Subcutaneous abdominal adipose tissue (tissue), 5 donors: ENCODE measurements around the gene PABPN1.
A peak's percentile ranks its signal among the peaks of the same experiment; 100 is the strongest.

ENCODE experiments used
- H3K27ac ChIP-seq: one replicate; pipeline ENCODE4 v1.7.0; 2013; ENCODE audit warnings: low read depth, mild to moderate bottlenecking, inconsistent platforms, low read length, moderate library complexity
- H3K27me3 ChIP-seq, 5 donors: one replicate each; pipeline ENCODE4 v1.7.0; 2013; ENCODE audit warnings: low read length in 5 of 5, inconsistent platforms in 1 of 5; ENCODE audit not compliant: control insufficient read depth in 5 of 5, insufficient read depth in 4 of 5
- H3K36me3 ChIP-seq, 5 donors: one replicate each; pipeline ENCODE4 v1.7.0; 2013; ENCODE audit warnings: low read length in 5 of 5; ENCODE audit not compliant: control insufficient read depth in 5 of 5, insufficient read depth in 5 of 5
- H3K4me1 ChIP-seq, 5 donors: one replicate each; pipeline ENCODE4 v1.7.0; 2013; ENCODE audit warnings: low read length in 5 of 5, mild to moderate bottlenecking in 3 of 5, moderate library complexity in 1 of 5; ENCODE audit not compliant: control insufficient read depth in 5 of 5, insufficient read depth in 5 of 5
- H3K4me3 ChIP-seq, 5 donors: one replicate each; pipeline ENCODE4 v1.7.0; 2013; ENCODE audit warnings: low read length in 5 of 5, low read depth in 1 of 5
- H3K9ac ChIP-seq, 5 donors: one replicate each; pipeline ENCODE4 v1.7.0; 2013; ENCODE audit warnings: low read length in 5 of 5, mild to moderate bottlenecking in 4 of 5, moderate library complexity in 3 of 5
- H3K9me3 ChIP-seq, 5 donors: one replicate each; pipeline ENCODE4 v1.7.0; 2013; ENCODE audit warnings: low read length in 5 of 5; ENCODE audit not compliant: control insufficient read depth in 5 of 5
- donor health status: healthy.
- donor health status: healthy.
- donor health status: healthy.
- donor health status: healthy.
- donor health status: healthy.

The PABPN1 gene

DNA sequence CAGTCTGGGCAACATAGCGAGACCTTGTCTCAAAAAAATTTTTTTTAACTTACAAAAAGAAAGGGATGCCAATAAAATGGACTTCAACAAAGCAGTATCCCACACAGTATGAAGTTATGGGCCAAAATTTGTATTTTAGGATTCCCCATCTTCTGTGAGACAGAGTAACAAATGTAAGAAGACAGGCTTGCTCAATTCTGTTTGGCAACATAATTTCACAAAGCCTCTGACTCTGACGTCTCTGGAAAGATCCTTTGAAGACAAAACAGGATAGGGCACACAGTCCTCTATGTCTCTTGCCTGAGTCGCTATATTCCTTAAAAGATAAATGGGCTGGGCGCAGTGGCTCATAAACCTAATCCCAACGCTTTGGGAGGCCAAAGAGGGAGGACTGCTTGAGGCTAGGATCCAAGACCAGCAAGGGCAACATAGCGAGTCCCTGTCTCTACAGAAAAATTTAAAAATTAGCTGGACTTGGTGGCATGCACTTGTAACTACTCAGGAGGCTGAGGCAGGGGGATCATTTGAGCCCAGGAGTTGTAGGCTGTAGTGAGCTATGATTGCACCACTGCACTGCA, 34.3 kb upstream of the PABPN1 start:
- Histone ChIP-seq H3K4me3 (peak overlapping the region; percentile 77 to 92 (median 88)), H3K9me3 (no peaks in the 10 kb centered on the region), H3K36me3 (peaks cover 0 to 3% (median 0%) of the 10 kb centered on the region in 5 donors), H3K27ac (peak overlapping the region; percentile 87), H3K4me1 (peaks cover 0 to 27% (median 25%) of the 10 kb centered on the region in 5 donors), H3K9ac (peak overlapping the region; percentile 38 to 84 (median 54)), H3K27me3 (no peaks in the 10 kb centered on the region)

DNA sequence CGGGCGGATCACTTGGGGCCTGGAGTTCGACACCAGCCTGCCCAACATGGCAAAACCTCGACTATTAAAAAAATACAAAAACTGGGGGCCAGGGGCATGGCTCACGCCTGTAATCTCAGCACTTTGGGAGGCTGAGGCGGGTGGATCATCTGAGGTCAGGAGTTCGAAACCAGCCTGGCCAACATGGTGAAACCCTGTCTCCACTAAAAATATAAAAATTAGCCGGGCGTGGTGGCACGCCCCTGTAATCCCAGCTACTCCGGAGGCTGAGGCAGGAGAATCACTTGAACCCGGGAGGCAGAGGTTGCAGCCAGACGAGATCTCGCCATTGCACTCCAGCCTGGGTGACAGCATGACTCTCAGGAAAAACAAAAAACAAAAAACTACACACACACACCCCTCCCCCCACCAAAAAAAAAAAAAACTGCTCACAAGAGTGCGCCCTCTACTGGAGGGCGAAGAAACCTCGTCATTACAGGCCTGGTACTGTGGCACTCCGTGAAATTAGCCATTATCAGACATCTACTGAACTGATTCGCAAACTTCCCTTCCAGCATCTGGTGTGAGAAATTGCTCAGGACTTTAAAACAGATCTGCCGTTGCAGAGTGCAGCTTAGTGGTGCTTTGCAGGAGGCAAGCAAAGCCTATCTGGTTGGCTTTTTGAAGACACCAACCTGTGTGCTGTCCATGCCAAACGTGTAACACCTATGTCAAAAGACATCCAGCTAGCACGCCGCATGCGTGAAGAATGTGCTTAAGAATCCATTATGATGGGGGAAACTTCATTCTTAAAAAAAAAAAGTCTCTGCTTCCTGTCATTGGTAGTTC, 26.3 kb upstream of the PABPN1 start:
- Histone ChIP-seq H3K27ac (no peak overlapping the region), H3K4me3 (peak overlapping the region in 1 of 5 donors; percentile 41), H3K9ac (peak overlapping the region in 1 of 5 donors; percentile 23)

DNA sequence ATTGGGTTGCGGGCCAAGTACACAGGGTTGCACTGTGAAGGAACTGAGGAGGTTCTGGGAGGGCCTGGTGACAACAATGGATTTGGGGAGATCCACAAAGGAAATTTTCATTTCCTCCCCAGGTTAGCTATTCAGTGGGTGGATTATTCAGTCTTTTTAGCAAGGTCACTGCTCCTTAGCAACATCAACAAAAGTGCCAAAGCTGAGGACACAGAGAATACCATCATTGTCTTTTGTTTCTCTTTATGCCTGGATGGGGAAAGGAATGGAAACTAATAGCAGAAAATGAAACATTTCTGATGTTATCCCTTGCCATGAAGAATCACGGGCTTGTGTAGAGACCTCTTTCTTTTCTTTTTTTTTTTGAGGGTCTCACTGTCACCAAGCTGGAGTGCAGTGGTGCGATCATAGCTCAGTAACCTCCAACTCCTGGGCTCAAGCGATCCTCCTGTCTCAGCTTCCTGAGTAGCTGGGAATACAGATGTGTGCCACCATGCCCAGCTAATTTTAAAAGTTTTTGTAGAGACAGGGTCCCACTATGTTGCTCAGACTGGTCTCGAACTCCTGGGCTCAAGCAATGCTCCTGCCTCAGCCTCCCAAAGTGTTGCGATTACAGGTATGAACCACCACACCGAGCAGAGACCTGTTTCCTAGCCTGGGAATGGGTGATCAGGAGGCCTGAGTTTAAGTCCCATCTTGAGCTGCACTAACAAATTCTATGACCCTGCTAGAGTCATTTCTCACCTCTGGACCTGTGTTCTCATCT, 25.1 kb upstream of the PABPN1 start:
- H3K36me3 ChIP-seq, result peaks cover 6 to 24% (median 12%) of the 10 kb centered on the region in 5 donors
- no peak overlapping the region for H3K9ac ChIP-seq
- peaks cover 8 to 38% (median 23%) of the 10 kb centered on the region in 5 donors for H3K4me1 ChIP-seq
- H3K27ac ChIP-seq, result no peak overlapping the region
- no peak overlapping the region for H3K4me3 ChIP-seq
- H3K9me3 ChIP-seq, result no peaks in the 10 kb centered on the region
- no peaks in the 10 kb centered on the region for H3K27me3 ChIP-seq

More for the DNA sequence above, 26.3 kb upstream of the PABPN1 start:
- Histone ChIP-seq H3K4me1 (peaks cover 3 to 27% (median 13%) of the 10 kb centered on the region in 5 donors), H3K27me3 (no peaks in the 10 kb centered on the region), H3K36me3 (peaks cover 6 to 24% (median 12%) of the 10 kb centered on the region in 5 donors), H3K9me3 (no peaks in the 10 kb centered on the region)

DNA sequence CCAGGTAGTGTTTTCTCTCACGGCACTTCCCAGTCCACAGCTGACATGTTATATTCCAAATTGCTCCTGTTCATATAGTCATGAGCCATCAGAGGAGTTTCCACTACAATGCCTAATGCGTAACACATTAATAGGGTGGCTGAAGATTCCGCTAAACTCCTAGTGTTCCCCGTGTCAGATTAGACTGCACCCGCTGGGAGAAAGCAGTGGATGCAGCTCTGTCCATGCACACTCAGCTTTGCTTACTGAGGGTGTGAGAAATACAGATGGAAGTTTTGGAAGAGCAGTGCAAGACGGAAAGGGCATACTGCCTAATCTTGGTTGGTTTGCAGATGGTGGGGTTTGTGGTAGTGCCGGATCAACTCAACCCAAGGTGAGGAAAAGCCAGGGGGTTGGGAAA, 24.2 kb upstream of the PABPN1 start:
- no peak overlapping the region for H3K27ac ChIP-seq
- peaks cover 8 to 41% (median 27%) of the 10 kb centered on the region in 5 donors for H3K4me1 ChIP-seq
- no peaks in the 10 kb centered on the region for H3K9me3 ChIP-seq
- no peak overlapping the region for H3K4me3 ChIP-seq
- H3K9ac ChIP-seq, result no peak overlapping the region
- peaks cover 6 to 24% (median 12%) of the 10 kb centered on the region in 5 donors for H3K36me3 ChIP-seq
- H3K27me3 ChIP-seq, result no peaks in the 10 kb centered on the region

DNA sequence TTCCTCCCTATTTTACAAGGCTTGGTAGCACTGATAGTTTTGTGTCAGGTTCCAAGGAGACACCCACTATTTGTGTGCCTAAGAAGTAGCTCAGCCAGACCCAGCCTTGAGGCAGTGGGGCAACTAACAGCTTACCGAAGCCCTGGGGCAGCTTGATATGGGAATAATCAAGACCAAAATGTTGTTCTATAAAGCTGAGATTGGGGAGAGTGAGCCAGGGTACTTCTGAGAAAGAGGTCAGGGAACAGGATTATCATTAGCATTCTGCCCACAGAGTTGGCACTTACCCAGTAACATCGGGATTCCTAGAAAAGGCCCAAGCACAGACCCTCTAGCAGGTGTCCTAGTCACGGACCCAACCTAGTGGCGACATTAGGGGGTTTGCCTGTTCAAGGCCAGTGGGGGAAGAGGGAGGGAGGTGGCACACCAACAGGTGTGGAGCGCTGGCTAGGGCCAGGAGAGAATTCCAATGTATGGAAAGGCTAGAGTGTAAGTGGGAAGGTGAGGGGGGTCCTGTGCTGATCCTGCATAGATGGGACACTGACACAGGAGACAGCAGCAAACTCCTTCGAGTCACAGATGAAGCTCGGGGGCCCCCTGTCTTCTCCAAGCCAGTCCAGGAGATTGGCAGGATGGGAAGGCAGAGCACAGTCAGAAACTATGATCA, 23.5 kb upstream of the PABPN1 start:
- H3K36me3 ChIP-seq, result peaks cover 6 to 24% (median 12%) of the 10 kb centered on the region in 5 donors
- H3K9ac ChIP-seq, result no peak overlapping the region
- no peak overlapping the region for H3K27ac ChIP-seq
- no peaks in the 10 kb centered on the region for H3K27me3 ChIP-seq
- H3K4me1 ChIP-seq, result peaks cover 8 to 48% (median 33%) of the 10 kb centered on the region in 5 donors
- no peaks in the 10 kb centered on the region for H3K9me3 ChIP-seq
- H3K4me3 ChIP-seq, result no peak overlapping the region

DNA sequence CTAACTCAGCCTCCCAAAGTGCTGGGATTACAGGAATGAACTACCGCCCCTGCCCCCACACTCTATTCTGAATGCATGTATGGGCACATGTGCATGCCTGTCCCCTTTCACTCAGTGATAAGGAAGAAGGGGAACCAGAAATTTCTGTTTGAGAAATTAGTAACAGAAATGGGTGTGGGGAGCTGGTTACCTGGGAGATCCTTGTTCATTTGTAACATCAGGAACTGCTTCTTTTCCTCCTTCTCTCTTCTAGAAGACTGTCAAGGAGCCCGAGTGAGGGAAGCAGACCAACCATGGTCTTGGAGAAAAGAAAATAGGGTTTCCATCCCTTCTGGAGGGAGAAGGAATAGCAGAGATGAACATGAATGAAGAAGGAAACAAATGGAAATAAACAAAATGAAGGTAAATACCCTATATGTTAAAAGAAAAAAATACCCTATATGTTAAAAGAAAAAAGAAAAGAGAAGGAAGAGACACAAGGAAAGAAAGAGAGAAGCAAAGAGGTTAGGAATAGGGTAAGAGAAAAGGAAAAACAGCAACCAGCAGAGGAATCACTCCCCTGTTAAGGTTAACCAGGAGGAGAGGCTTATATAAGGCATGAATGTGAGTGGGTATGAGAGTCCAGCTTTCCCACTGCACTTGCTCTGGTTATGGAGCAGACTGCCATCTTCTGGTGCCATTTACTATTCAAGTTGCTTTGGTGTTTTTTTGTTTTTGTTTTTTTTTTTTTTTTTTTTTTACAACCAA, 21.9 kb upstream of the PABPN1 start:
- H3K36me3 ChIP-seq, result peaks cover 6 to 24% (median 12%) of the 10 kb centered on the region in 5 donors
- peaks cover 8 to 49% (median 39%) of the 10 kb centered on the region in 5 donors for H3K4me1 ChIP-seq
- H3K9ac ChIP-seq, result peak overlapping the region in 1 of 5 donors; percentile 63
- no peaks in the 10 kb centered on the region for H3K9me3 ChIP-seq
- no peaks in the 10 kb centered on the region for H3K27me3 ChIP-seq
- H3K27ac ChIP-seq, result peak overlapping the region; percentile 92
- no peak overlapping the region for H3K4me3 ChIP-seq

DNA sequence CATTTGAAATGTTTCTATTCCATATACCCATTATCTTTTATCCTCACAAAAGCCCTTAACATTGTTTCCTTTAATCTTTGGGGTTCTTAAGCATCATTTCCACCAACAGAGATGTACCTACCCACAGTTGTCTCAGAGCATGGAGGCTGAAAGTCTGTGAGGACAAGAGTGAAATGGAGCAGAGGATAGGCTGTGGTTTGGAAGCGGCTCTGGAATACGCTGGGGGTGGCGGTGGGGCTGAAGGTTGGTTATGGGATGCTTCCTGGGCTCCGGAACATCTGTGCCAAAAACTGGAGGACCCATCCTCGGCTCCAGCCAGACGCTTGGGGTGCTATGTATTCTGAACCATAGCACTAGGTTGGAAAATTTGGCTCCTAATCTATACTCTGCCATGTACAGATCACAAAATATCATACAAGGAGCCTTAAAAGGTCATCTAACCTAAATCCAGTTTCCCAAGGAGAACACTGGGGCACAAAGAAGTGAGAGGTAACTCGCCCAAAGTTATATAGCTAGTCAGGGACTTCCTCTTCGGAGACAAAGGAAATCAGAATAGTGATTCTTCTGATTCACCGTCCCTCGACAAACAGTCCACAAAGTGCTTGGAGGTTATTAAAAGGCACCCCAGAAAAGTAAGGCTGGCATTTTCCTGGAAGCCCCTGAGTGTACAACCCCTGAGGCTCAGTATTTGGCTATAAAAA, 21.1 kb upstream of the PABPN1 start:
- H3K4me1 ChIP-seq, result peaks cover 5 to 42% (median 33%) of the 10 kb centered on the region in 5 donors
- peak overlapping the region; percentile 92 for H3K27ac ChIP-seq
- H3K27me3 ChIP-seq, result no peaks in the 10 kb centered on the region

DNA sequence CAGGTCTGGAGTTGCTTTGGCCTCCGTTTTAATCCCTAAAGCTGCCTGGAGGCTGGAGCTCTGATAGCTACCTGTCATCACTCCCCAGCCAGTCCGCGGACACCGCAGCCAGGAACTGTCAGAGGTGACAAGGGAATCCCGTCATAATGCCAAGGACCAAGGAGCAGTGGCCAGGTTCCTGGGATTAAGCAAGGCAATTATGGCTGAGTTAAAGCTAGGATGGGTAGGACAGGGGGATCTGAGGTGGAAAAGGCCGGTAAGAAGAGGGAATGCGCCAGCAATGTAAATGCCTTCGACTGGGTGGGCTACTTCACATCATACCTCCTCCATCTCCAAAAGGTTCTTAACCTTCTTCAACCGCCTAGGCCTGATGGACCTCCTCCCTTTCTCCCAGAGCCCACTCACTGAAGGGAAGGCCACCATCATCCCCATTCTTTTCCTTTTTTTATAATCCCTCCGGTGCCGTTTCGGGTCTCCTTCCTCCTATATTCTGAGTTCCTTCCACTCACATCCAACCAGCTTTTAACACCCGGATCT, 20.5 kb upstream of the PABPN1 start:
- Histone ChIP-seq H3K36me3 (peaks cover 6 to 24% (median 12%) of the 10 kb centered on the region in 5 donors), H3K9ac (peak overlapping the region; percentile 70 to 95 (median 91)), H3K27ac (peak overlapping the region; percentile 92), H3K4me1 (peaks cover 4 to 43% (median 34%) of the 10 kb centered on the region in 5 donors), H3K27me3 (no peaks in the 10 kb centered on the region), H3K4me3 (peak overlapping the region; percentile 58 to 94 (median 89)), H3K9me3 (no peaks in the 10 kb centered on the region)

More for the DNA sequence above, 21.1 kb upstream of the PABPN1 start:
- H3K9ac ChIP-seq, result peak overlapping the region; percentile 70 to 95 (median 91)
- H3K4me3 ChIP-seq, result peak overlapping the region; percentile 58 to 94 (median 89)
- peaks cover 6 to 24% (median 12%) of the 10 kb centered on the region in 5 donors for H3K36me3 ChIP-seq
- no peaks in the 10 kb centered on the region for H3K9me3 ChIP-seq
